Measurements from ENCODE around the gene MRGPRD. TPM values are rescaled to one million over a fixed set of nuclear protein-coding genes. Genes with fewer than 3 reads are reported as not detected.

MRGPRD gene
- total RNA-seq, 1 experiment from 2014 or later, result not detected

DNA sequence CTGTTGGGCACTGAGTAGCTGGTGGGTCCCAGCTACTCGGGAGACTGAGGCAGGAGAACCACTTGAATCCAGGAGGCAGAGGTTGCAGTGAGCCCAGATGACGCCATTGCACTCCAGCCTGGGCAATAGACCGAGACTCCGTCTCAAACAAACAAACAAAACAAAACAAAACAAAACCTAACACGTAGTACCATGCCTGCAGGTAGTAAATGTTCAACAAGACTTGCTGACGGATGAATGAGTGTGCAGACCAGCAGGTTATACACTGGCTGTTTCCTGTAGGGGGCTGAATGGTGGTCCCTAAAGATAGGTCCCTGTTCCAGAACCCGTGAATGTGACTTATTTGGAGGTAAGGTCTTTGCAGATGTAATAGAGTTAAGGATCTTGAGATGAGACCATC, 12.8 kb upstream of the MRGPRD start:
- intact Hi-C loops (cut with micrococcal nuclease), result no loop called here
- DNase-seq (ENCODE audit: low read depth, low spot score) (no peak), ATAC-seq (no peak)
- ChIA-PET CTCF (no interaction called here), RAD21 (ENCODE audit: low non-redundant PET in 1 of 2, low total read pairs in 2 of 2, uncharacterized antibody in 2 of 2, unreplicated experiment in 2 of 2) (no interaction called here), POLR2A (no interaction called here)
- H3K79me2 ChIP-seq (ENCODE audit: insufficient read depth, low read length), result no peaks in the 10 kb centered on the region
- no peak for TF ChIP-seq ZNF274 (IDR thresholded peaks at IDR 0.05; ENCODE audit: low read depth, low read length)
- TF ChIP-seq SRF (IDR thresholded peaks at IDR 0.05; ENCODE audit: low read depth), result no peak
- TF ChIP-seq CBX3 (IDR thresholded peaks at IDR 0.05; ENCODE audit: low read depth), result no peak
- TF ChIP-seq, protein P1, sequence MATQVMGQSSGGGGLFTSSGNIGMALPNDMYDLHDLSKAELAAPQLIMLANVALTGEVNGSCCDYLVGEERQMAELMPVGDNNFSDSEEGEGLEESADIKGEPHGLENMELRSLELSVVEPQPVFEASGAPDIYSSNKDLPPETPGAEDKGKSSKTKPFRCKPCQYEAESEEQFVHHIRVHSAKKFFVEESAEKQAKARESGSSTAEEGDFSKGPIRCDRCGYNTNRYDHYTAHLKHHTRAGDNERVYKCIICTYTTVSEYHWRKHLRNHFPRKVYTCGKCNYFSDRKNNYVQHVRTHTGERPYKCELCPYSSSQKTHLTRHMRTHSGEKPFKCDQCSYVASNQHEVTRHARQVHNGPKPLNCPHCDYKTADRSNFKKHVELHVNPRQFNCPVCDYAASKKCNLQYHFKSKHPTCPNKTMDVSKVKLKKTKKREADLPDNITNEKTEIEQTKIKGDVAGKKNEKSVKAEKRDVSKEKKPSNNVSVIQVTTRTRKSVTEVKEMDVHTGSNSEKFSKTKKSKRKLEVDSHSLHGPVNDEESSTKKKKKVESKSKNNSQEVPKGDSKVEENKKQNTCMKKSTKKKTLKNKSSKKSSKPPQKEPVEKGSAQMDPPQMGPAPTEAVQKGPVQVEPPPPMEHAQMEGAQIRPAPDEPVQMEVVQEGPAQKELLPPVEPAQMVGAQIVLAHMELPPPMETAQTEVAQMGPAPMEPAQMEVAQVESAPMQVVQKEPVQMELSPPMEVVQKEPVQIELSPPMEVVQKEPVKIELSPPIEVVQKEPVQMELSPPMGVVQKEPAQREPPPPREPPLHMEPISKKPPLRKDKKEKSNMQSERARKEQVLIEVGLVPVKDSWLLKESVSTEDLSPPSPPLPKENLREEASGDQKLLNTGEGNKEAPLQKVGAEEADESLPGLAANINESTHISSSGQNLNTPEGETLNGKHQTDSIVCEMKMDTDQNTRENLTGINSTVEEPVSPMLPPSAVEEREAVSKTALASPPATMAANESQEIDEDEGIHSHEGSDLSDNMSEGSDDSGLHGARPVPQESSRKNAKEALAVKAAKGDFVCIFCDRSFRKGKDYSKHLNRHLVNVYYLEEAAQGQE (IDR thresholded peaks at IDR 0.05; ENCODE audit: low read depth), result no peak
- no peak for TF ChIP-seq TCF7L2 (IDR thresholded peaks at IDR 0.05; ENCODE audit: borderline replicate concordance, extremely low read depth, insufficient read depth, insufficient read length)
- TF ChIP-seq JUND (IDR thresholded peaks at IDR 0.05), result no peak
- TF ChIP-seq ELF1 (IDR thresholded peaks at IDR 0.05; ENCODE audit: borderline replicate concordance, low read depth), result no peak
- no peak for TF ChIP-seq POLR2AphosphoS5 (IDR thresholded peaks at IDR 0.05; ENCODE audit: low read depth, low read length)
- no peak for TF ChIP-seq EZH2 (IDR thresholded peaks at IDR 0.05)
- no peak for TF ChIP-seq POLR2A (IDR thresholded peaks at IDR 0.05; ENCODE audit: borderline replicate concordance, extremely low read depth, insufficient read depth, insufficient read length)
- TF ChIP-seq, protein P2, sequence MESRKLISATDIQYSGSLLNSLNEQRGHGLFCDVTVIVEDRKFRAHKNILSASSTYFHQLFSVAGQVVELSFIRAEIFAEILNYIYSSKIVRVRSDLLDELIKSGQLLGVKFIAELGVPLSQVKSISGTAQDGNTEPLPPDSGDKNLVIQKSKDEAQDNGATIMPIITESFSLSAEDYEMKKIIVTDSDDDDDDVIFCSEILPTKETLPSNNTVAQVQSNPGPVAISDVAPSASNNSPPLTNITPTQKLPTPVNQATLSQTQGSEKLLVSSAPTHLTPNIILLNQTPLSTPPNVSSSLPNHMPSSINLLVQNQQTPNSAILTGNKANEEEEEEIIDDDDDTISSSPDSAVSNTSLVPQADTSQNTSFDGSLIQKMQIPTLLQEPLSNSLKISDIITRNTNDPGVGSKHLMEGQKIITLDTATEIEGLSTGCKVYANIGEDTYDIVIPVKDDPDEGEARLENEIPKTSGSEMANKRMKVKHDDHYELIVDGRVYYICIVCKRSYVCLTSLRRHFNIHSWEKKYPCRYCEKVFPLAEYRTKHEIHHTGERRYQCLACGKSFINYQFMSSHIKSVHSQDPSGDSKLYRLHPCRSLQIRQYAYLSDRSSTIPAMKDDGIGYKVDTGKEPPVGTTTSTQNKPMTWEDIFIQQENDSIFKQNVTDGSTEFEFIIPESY (IDR thresholded peaks at IDR 0.05; ENCODE audit: extremely low read depth, insufficient replicate concordance, low read length), result no peak
- TF ChIP-seq RAD21 (IDR thresholded peaks at IDR 0.05; ENCODE audit: low read depth), result no peak
- TF ChIP-seq, protein P3, sequence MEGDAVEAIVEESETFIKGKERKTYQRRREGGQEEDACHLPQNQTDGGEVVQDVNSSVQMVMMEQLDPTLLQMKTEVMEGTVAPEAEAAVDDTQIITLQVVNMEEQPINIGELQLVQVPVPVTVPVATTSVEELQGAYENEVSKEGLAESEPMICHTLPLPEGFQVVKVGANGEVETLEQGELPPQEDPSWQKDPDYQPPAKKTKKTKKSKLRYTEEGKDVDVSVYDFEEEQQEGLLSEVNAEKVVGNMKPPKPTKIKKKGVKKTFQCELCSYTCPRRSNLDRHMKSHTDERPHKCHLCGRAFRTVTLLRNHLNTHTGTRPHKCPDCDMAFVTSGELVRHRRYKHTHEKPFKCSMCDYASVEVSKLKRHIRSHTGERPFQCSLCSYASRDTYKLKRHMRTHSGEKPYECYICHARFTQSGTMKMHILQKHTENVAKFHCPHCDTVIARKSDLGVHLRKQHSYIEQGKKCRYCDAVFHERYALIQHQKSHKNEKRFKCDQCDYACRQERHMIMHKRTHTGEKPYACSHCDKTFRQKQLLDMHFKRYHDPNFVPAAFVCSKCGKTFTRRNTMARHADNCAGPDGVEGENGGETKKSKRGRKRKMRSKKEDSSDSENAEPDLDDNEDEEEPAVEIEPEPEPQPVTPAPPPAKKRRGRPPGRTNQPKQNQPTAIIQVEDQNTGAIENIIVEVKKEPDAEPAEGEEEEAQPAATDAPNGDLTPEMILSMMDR (IDR thresholded peaks at IDR 0.05 in 2 of 3, conservative IDR thresholded peaks at IDR 0.05 in 1 of 3; ENCODE audit: borderline replicate concordance in 1 of 3, insufficient read depth in 1 of 3, low read depth in 2 of 3, low read length in 2 of 3), result no peak
- TF ChIP-seq YY1 (IDR thresholded peaks at IDR 0.05; ENCODE audit: extremely low read depth, insufficient replicate concordance, low read depth, low read length), result no peak
- no peak for TF ChIP-seq EGR1 (IDR thresholded peaks at IDR 0.05; ENCODE audit: low read depth)
- TF ChIP-seq SP1 (IDR thresholded peaks at IDR 0.05; ENCODE audit: low read depth), result no peak
- TF ChIP-seq, protein P4, sequence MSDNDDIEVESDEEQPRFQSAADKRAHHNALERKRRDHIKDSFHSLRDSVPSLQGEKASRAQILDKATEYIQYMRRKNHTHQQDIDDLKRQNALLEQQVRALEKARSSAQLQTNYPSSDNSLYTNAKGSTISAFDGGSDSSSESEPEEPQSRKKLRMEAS (IDR thresholded peaks at IDR 0.05), result no peak
- no peak for TF ChIP-seq FOSL1 (IDR thresholded peaks at IDR 0.05; ENCODE audit: low read depth)
- no peak for TF ChIP-seq EZH2phosphoT487 (IDR thresholded peaks at IDR 0.05; ENCODE audit: borderline replicate concordance)
- H3K27ac ChIP-seq (ENCODE audit: low read depth, low read length), result no peak overlapping the region
- H3K4me2 ChIP-seq (ENCODE audit: low read length), result no peak overlapping the region
- no TSS peak for BruUV-seq (replicated peaks)
- no peak overlapping the region for H3K9ac ChIP-seq (ENCODE audit: low read length)
- H3K36me3 ChIP-seq (ENCODE audit: control insufficient read depth in 1 of 2, insufficient read depth in 2 of 2, low read length in 2 of 2), result no peaks in the 10 kb centered on the region
- H3K9me3 ChIP-seq (ENCODE audit: control insufficient read depth in 1 of 2, insufficient read depth in 1 of 2, low read depth in 1 of 2, low read length in 2 of 2), result no peaks in the 10 kb centered on the region
- no peaks in the 10 kb centered on the region for H4K20me1 ChIP-seq (ENCODE audit: insufficient read depth)
- no peak overlapping the region for H2AFZ ChIP-seq (ENCODE audit: low read depth, low read length, poor library complexity, severe bottlenecking)
- H3K9me2 ChIP-seq (ENCODE audit: insufficient read depth), result no peaks in the 10 kb centered on the region
- no peaks in the 10 kb centered on the region for H3K27me3 ChIP-seq (ENCODE audit: insufficient read depth, low read length)
- no peak overlapping the region for H3K4me3 ChIP-seq (replicated peaks in 1 of 2; ENCODE audit: low read depth in 1 of 2, low read length in 2 of 2)
- H3K4me1 ChIP-seq (ENCODE audit: control insufficient read depth in 1 of 2, insufficient read depth in 2 of 2, low read length in 2 of 2), result no peaks in the 10 kb centered on the region

Data from HCT116 (cell line).